Endodermal cell (in vitro differentiated cells): ENCODE data around the gene CLIC5. TPM values are rescaled to one million over a fixed set of nuclear protein-coding genes. Genes with fewer than 3 reads are reported as not detected.

Experiments used
- DNase-seq: peaks from one replicate; pipeline ENCODE4 v3.0.0-alpha.2; 2017
- H3K27ac ChIP-seq: 2 replicates; pipeline ENCODE4 v1.5.1; 2013; ENCODE audit warnings: mild to moderate bottlenecking, low read depth, low read length, moderate library complexity
- H3K27me3 ChIP-seq: 2 replicates; pipeline ENCODE4 v1.6.1; 2013; ENCODE audit warnings: mild to moderate bottlenecking, low read length, moderate library complexity; ENCODE audit not compliant: insufficient read depth, control insufficient read depth, poor library complexity, severe bottlenecking
- H3K36me3 ChIP-seq: 2 replicates; pipeline ENCODE4 v1.7.0; 2013; ENCODE audit warnings: mild to moderate bottlenecking, low read length, moderate library complexity; ENCODE audit not compliant: control insufficient read depth, insufficient read depth
- H3K4me1 ChIP-seq: one replicate; pipeline ENCODE4 v1.7.0; 2013; ENCODE audit warnings: low read length; ENCODE audit not compliant: control insufficient read depth, insufficient read depth
- H3K4me3 ChIP-seq: 2 replicates; pipeline ENCODE4 v1.5.1; 2013; ENCODE audit warnings: mild to moderate bottlenecking, low read length, moderate library complexity
- H3K9ac ChIP-seq: 2 replicates; pipeline ENCODE4 v1.6.1; 2013; ENCODE audit warnings: mild to moderate bottlenecking, low read length, moderate library complexity; ENCODE audit not compliant: poor library complexity, severe bottlenecking; ENCODE audit errors: extremely low read depth
- H3K9me3 ChIP-seq: 2 replicates; pipeline ENCODE4 v1.6.1; 2013; ENCODE audit warnings: mild to moderate bottlenecking, low read length, moderate library complexity; ENCODE audit not compliant: control insufficient read depth
- H3K27ac Mint-ChIP-seq: 2 replicates; pipeline ENCODE4 v1.8.0; 2020; ENCODE audit warnings: mixed read lengths
- H3K27me3 Mint-ChIP-seq: 2 replicates; pipeline ENCODE4 v1.8.0; 2021; ENCODE audit warnings: mild to moderate bottlenecking, mixed read lengths; ENCODE audit not compliant: insufficient read depth
- H3K36me3 Mint-ChIP-seq: 2 replicates; pipeline ENCODE4 v1.8.0; 2020; ENCODE audit warnings: low read depth, mixed read lengths
- H3K4me1 Mint-ChIP-seq: 2 replicates; pipeline ENCODE4 v1.8.0; 2020; ENCODE audit warnings: mixed read lengths
- H3K4me3 Mint-ChIP-seq: 2 replicates; pipeline ENCODE4 v1.8.0; 2020; ENCODE audit warnings: mild to moderate bottlenecking, moderate library complexity, mixed read lengths
- H3K9me3 Mint-ChIP-seq: 2 replicates; pipeline ENCODE4 v1.8.0; 2020; ENCODE audit warnings: mild to moderate bottlenecking, mixed read lengths
- CTCF ChIP-seq: fragments of 200-600 bp; sonication (generic); conservative IDR thresholded peaks from 2 replicates; pipeline ENCODE4 v1.5.0; 2021; ENCODE audit warnings: antibody characterized with exemption, mild to moderate bottlenecking
- WGBS, 2 experiments: methylation state at CpG; one replicate each; pipeline versions ENCODE4 v1.1.5 to v1.1.7; 2013; ENCODE audit warnings: missing lambda C conversion rate in 2 of 2, mixed read lengths in 1 of 2; ENCODE audit not compliant: insufficient coverage in 1 of 2, insufficient read length in 1 of 2; 5-methylcytosine and 5-hydroxymethylcytosine counted together
- total RNA-seq, 2 donors: library from RNA; stranded (reverse); fragmentation: NEBNext Ultra II Directional in 1 of 2; extraction: Animal tissue kit (Norgen Biotek cat#: 25700) in 1 of 2; gene quantifications; 2 replicates in 1 of 2; 3 replicates in 1 of 2; pipeline ENCODE4 v1.2.1, GENCODE V29; 2021

The CLIC5 gene
- total RNA-seq, 2 donors from 2014 or later = 0.11 TPM; not detected in 1

- H3K4me1 ChIP-seq = peaks cover 6% of the 10 kb centered on the region
- no peak overlapping the region for H3K4me3 ChIP-seq
These were observed 25.5 kb downstream of the CLIC5 start for GRCh38 chr6:45990162-45990561.

GRCh38 chr6:45988635-45989034 is 27.0 kb downstream of the CLIC5 start:
- DNase-seq = peak; percentile 50
- Histone ChIP-seq H3K4me3 (no peak overlapping the region), H3K36me3 (no peaks in the 10 kb centered on the region), H3K9me3 (no peaks in the 10 kb centered on the region), H3K27me3 (no peaks in the 10 kb centered on the region), H3K4me1 (peaks cover 6% of the 10 kb centered on the region), H3K27ac (no peak overlapping the region), H3K9ac (no peak overlapping the region)
- Mint-ChIP-seq H3K27ac (no peak overlapping the region), H3K27me3 (peaks cover 3% of the 10 kb centered on the region), H3K4me1 (peaks cover 14% of the 10 kb centered on the region), H3K4me3 (no peak overlapping the region), H3K36me3 (no peaks in the 10 kb centered on the region), H3K9me3 (no peaks in the 10 kb centered on the region)
- TF ChIP-seq CTCF = no peak
- whole genome bisulfite sequencing, 2 experiments = 91 to 100% methylated on average over 2 of the region's 2 CpGs

More at GRCh38 chr6:45990162-45990561, 25.5 kb downstream of the CLIC5 start:
- H3K27ac ChIP-seq = no peak overlapping the region
- peaks cover 3% of the 10 kb centered on the region for H3K27me3 Mint-ChIP-seq
- H3K36me3 Mint-ChIP-seq = no peaks in the 10 kb centered on the region
- H3K4me3 Mint-ChIP-seq = no peak overlapping the region
- DNase-seq = no peak
- H3K27me3 ChIP-seq = no peaks in the 10 kb centered on the region
- H3K27ac Mint-ChIP-seq = no peak overlapping the region
- H3K9me3 ChIP-seq = no peaks in the 10 kb centered on the region
- H3K4me1 Mint-ChIP-seq = peaks cover 14% of the 10 kb centered on the region
- no peaks in the 10 kb centered on the region for H3K9me3 Mint-ChIP-seq
- no peaks in the 10 kb centered on the region for H3K36me3 ChIP-seq
- no peak overlapping the region for H3K9ac ChIP-seq
- 100% methylated on average over 1 of the region's 1 CpG; no CpG with 5 or more reads in 1 of the 2 experiments for WGBS, 2 experiments
- no peak for TF ChIP-seq CTCF

- H3K4me1 ChIP-seq = peaks cover 6% of the 10 kb centered on the region
- Mint-ChIP-seq H3K27ac (no peak overlapping the region), H3K27me3 (no peaks in the 10 kb centered on the region), H3K9me3 (no peaks in the 10 kb centered on the region), H3K4me3 (no peak overlapping the region), H3K4me1 (peaks cover 14% of the 10 kb centered on the region), H3K36me3 (no peaks in the 10 kb centered on the region)
- no peaks in the 10 kb centered on the region for H3K9me3 ChIP-seq
- DNase-seq = no peak
- 100% methylated on average over 1 of the region's 1 CpG; no CpG with 5 or more reads in 1 of the 2 experiments for WGBS, 2 experiments
- H3K4me3 ChIP-seq = no peak overlapping the region
- H3K36me3 ChIP-seq = no peaks in the 10 kb centered on the region
- no peak overlapping the region for H3K9ac ChIP-seq
- H3K27ac ChIP-seq = no peak overlapping the region
- no peaks in the 10 kb centered on the region for H3K27me3 ChIP-seq
- no peak for TF ChIP-seq CTCF
These were observed 27.8 kb downstream of the CLIC5 start for GRCh38 chr6:45987856-45988255.
